ENCODE results near the gene TNFRSF1B. TPM values are rescaled to one million over a fixed set of nuclear protein-coding genes. Genes with fewer than 3 reads are reported as not detected.

TNFRSF1B gene
- total and polyA plus RNA-seq, 2 experiments from 2014 or later: 0.91 to 4.1 TPM

DNA sequence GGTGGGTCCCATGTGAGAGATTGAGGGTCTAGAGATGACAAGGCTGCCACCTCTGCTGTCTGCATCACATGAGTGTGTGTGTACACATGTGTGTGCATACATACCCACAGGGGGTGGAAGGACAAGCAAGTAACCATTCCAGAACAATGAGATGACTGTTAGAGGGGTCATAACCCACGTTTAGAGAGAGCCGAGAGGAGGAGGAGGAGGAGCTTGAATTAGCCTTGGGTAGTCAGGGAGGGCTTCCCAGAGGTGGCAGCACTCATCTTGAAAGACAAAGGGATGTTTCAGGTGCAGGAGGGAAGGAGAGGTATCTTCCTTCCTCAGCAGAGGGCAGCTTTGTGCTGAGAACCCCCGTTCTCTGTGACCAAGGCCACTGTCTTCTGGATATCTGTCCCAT, 21.3 kb downstream of the TNFRSF1B start:
- H3K4me1 ChIP-seq (ENCODE audit: insufficient read depth): peaks cover 7% of the 10 kb centered on the region; the same call in 1 of the 2 replicates
- H3K36me3 ChIP-seq (ENCODE audit: insufficient read depth): no peaks in the 10 kb centered on the region
- ATAC-seq: peak; percentile 55
- Mint-ChIP-seq H3K27me3 (ENCODE audit: insufficient read depth, low read depth, poor library complexity) (peaks cover 9% of the 10 kb centered on the region), H3K9me3 (peaks cover 15% of the 10 kb centered on the region), H3K36me3 (ENCODE audit: low read depth) (peaks cover 11% of the 10 kb centered on the region), H3K4me3 (no peak overlapping the region), H3K27ac (no peak overlapping the region), H3K4me1 (peaks cover 21% of the 10 kb centered on the region)
- no peaks in the 10 kb centered on the region for H3K27me3 ChIP-seq (ENCODE audit: insufficient read depth)
- no peak overlapping the region for H3K4me3 ChIP-seq
- TF ChIP-seq JUNB (IDR thresholded peaks at IDR 0.05; ENCODE audit: unreplicated experiment): no peak
- TF ChIP-seq, protein P1, sequence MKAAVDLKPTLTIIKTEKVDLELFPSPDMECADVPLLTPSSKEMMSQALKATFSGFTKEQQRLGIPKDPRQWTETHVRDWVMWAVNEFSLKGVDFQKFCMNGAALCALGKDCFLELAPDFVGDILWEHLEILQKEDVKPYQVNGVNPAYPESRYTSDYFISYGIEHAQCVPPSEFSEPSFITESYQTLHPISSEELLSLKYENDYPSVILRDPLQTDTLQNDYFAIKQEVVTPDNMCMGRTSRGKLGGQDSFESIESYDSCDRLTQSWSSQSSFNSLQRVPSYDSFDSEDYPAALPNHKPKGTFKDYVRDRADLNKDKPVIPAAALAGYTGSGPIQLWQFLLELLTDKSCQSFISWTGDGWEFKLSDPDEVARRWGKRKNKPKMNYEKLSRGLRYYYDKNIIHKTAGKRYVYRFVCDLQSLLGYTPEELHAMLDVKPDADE (IDR thresholded peaks at IDR 0.05): no peak
- TF ChIP-seq, protein P2, sequence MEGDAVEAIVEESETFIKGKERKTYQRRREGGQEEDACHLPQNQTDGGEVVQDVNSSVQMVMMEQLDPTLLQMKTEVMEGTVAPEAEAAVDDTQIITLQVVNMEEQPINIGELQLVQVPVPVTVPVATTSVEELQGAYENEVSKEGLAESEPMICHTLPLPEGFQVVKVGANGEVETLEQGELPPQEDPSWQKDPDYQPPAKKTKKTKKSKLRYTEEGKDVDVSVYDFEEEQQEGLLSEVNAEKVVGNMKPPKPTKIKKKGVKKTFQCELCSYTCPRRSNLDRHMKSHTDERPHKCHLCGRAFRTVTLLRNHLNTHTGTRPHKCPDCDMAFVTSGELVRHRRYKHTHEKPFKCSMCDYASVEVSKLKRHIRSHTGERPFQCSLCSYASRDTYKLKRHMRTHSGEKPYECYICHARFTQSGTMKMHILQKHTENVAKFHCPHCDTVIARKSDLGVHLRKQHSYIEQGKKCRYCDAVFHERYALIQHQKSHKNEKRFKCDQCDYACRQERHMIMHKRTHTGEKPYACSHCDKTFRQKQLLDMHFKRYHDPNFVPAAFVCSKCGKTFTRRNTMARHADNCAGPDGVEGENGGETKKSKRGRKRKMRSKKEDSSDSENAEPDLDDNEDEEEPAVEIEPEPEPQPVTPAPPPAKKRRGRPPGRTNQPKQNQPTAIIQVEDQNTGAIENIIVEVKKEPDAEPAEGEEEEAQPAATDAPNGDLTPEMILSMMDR (conservative IDR thresholded peaks at IDR 0.05; ENCODE audit: low read depth in 2 of 2): peak; percentile 15 to 57; a peak in 2 of 4 replicates
- H3K9me2 ChIP-seq (ENCODE audit: insufficient read depth): no peaks in the 10 kb centered on the region
- H3K4me2 ChIP-seq: 0 out of 2 replicates have a peak overlapping the region, but pooled peaks have one; percentile 38
- no peaks in the 10 kb centered on the region for H3F3A ChIP-seq (replicated peaks; ENCODE audit: low read depth)
- H2AFZ ChIP-seq: no peak overlapping the region
- H3K27ac ChIP-seq (ENCODE audit: low read depth): no peak overlapping the region
- H4K20me1 ChIP-seq (replicated peaks; ENCODE audit: insufficient read depth): no peaks in the 10 kb centered on the region
- DNase-seq (ENCODE audit: low spot score): peak; percentile 61
- no peaks in the 10 kb centered on the region for H3K79me2 ChIP-seq (replicated peaks; ENCODE audit: insufficient read depth)

DNA sequence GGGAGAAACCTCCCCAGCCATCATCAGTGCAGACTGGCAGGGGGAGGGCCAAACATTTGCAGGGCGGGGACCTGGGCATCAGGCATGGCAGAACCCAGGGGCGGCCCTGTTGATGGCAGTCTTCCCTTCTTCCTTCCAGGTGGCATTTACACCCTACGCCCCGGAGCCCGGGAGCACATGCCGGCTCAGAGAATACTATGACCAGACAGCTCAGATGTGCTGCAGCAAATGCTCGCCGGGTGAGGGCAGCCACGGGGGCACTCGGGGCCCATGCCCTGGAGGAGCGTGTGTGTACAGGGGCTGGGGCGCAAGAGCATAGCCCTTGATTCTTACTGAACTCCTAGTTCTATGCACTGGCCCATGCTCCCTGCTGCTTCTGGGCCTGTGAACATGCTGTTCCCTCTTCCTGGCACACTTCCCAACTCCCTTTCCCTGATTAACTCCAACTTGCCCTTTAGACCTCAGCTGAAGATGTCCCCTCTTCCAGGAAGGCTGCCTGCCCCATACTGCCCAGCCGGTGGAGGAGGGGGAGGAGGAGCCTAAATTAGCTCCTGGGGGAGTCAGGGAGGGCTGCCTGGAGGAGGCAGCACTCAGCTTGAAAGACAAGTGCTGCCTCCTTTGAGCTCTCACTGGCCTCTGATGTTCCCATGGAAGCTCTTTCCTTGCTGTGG, 22.0 kb downstream of the TNFRSF1B start:
- H3K79me2 ChIP-seq (replicated peaks; ENCODE audit: insufficient read depth): no peaks in the 10 kb centered on the region
- H3K9me2 ChIP-seq (ENCODE audit: insufficient read depth): no peaks in the 10 kb centered on the region
- H3K4me1 ChIP-seq (ENCODE audit: insufficient read depth): peaks cover 7% of the 10 kb centered on the region; the same call in 1 of the 2 replicates
- Mint-ChIP-seq H3K27ac (no peak overlapping the region), H3K36me3 (ENCODE audit: low read depth) (peaks cover 11% of the 10 kb centered on the region), H3K9me3 (peaks cover 14% of the 10 kb centered on the region), H3K27me3 (ENCODE audit: insufficient read depth, low read depth, poor library complexity) (peaks cover 7% of the 10 kb centered on the region), H3K4me3 (no peak overlapping the region), H3K4me1 (peaks cover 19% of the 10 kb centered on the region)
- H3F3A ChIP-seq (replicated peaks; ENCODE audit: low read depth): no peaks in the 10 kb centered on the region
- H3K27ac ChIP-seq (ENCODE audit: low read depth): no peak overlapping the region
- no peaks in the 10 kb centered on the region for H3K36me3 ChIP-seq (ENCODE audit: insufficient read depth)
- ATAC-seq (peak; percentile 12), DNase-seq (ENCODE audit: low spot score) (no peak)
- H3K4me3 ChIP-seq: no peak overlapping the region
- H4K20me1 ChIP-seq (replicated peaks; ENCODE audit: insufficient read depth): no peaks in the 10 kb centered on the region
- no peak overlapping the region for H2AFZ ChIP-seq
- H3K4me2 ChIP-seq: 0 out of 2 replicates have a peak overlapping the region, but pooled peaks have one; percentile 38
- no peaks in the 10 kb centered on the region for H3K27me3 ChIP-seq (ENCODE audit: insufficient read depth)
- TF ChIP-seq ZNF114 (CRISPR knock-in tag; IDR thresholded peaks at IDR 0.05) (no peak), EZH2phosphoT487 (IDR thresholded peaks at IDR 0.05; ENCODE audit: unreplicated experiment) (no peak), CREB1 (CRISPR knock-in tag; IDR thresholded peaks at IDR 0.05; ENCODE audit: low read depth) (no peak), NANOG (IDR thresholded peaks at IDR 0.05; ENCODE audit: borderline replicate concordance) (no peak), EZH2 (IDR thresholded peaks at IDR 0.05; ENCODE audit: low read depth, unreplicated experiment) (no peak), JUNB (IDR thresholded peaks at IDR 0.05; ENCODE audit: unreplicated experiment) (no peak), ZNF331 (CRISPR knock-in tag; IDR thresholded peaks at IDR 0.05; ENCODE audit: low read depth) (no peak)
- TF ChIP-seq, protein P1 (IDR thresholded peaks at IDR 0.05): no peak
- TF ChIP-seq, protein P3, sequence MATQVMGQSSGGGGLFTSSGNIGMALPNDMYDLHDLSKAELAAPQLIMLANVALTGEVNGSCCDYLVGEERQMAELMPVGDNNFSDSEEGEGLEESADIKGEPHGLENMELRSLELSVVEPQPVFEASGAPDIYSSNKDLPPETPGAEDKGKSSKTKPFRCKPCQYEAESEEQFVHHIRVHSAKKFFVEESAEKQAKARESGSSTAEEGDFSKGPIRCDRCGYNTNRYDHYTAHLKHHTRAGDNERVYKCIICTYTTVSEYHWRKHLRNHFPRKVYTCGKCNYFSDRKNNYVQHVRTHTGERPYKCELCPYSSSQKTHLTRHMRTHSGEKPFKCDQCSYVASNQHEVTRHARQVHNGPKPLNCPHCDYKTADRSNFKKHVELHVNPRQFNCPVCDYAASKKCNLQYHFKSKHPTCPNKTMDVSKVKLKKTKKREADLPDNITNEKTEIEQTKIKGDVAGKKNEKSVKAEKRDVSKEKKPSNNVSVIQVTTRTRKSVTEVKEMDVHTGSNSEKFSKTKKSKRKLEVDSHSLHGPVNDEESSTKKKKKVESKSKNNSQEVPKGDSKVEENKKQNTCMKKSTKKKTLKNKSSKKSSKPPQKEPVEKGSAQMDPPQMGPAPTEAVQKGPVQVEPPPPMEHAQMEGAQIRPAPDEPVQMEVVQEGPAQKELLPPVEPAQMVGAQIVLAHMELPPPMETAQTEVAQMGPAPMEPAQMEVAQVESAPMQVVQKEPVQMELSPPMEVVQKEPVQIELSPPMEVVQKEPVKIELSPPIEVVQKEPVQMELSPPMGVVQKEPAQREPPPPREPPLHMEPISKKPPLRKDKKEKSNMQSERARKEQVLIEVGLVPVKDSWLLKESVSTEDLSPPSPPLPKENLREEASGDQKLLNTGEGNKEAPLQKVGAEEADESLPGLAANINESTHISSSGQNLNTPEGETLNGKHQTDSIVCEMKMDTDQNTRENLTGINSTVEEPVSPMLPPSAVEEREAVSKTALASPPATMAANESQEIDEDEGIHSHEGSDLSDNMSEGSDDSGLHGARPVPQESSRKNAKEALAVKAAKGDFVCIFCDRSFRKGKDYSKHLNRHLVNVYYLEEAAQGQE (IDR thresholded peaks at IDR 0.05; ENCODE audit: unreplicated experiment): no peak
- TF ChIP-seq, protein P2 (conservative IDR thresholded peaks at IDR 0.05; ENCODE audit: low read depth in 2 of 2): no peak

Measured in GM23338 (cell line).